Measurements from ENCODE around the gene MTUS2. TPM values are rescaled to one million over a fixed set of nuclear protein-coding genes. Genes with fewer than 3 reads are reported as not detected.

Gene MTUS2
- total and polyA plus RNA-seq, 10 of the 15 experiments (the other 5 are each of a cell fraction or from before 2014, with no cell fraction given): under 0.01 to 0.05 (median 0.02) TPM; not detected in 6

DNA sequence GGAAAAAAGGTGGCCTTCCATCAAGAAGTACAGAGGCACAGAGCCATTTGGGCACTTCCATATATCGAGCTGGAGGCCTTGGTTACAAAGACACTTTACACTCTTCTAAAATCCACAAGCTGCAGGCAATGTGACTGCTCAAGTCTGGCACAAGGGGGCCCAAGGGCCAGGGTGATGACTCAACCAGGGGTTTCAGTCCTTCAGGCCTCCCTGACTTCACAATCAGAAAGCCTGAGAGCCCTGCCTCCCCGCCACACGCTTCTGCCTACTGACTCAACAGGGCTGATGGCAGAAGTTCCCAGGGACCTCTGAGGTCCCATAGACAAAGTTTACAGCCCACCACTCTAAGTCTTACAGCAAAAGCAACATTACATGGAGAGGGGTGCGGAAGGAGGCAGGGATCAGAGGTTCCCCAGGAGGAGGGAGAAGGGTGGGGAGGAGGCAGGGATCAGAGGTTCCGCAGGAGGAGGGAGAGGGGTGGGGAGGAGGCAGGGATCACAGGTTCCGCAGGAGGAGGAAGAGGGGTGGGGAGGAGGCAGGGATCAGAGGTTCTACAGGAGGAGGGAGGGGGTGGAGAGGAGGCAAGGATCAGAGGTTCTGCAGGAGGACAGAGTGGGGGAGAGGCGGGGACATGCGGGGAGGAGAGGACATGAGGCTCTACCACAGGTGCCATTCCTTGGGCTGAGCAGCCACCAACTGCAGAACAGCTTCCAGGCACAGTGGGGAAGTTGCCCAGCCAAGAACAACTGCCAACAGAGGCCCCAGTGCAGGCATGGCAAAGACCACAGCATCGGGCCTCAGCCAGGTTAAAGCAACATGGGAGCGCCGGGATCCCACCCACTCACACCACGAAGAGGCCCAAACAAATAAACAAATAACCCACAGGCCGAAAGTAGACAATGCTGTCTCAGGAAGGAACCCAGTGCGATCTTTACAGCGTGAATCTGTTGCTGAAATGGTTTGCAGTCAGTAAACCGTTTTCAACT lies 723.4 kb downstream of the MTUS2 start:
- DNase-seq (ENCODE audit: low read depth, low spot score): peak; percentile 44
- Histone ChIP-seq H3K9ac (ENCODE audit: control insufficient read depth, insufficient read depth, low read length) (no peak overlapping the region), H3K4me2 (ENCODE audit: control insufficient read depth, insufficient read depth) (peak overlapping the region; percentile 47), H3K79me2 (ENCODE audit: control insufficient read depth, insufficient read depth, low read length) (peaks cover 18% of the 10 kb centered on the region), H2AFZ (ENCODE audit: control insufficient read depth, low read depth, low read length) (no peak overlapping the region), H3K4me3 (no peak overlapping the region), H3K27me3 (replicated peaks in 1 of 2; ENCODE audit: control insufficient read depth in 2 of 2, insufficient read depth in 2 of 2, low read length in 1 of 2) (no peaks in the 10 kb centered on the region), H4K20me1 (ENCODE audit: control insufficient read depth, insufficient read depth) (0 out of 2 replicates have a peak, but pooled peaks cover 2% of the 10 kb centered on the region), H3K27ac (ENCODE audit: control insufficient read depth, insufficient read depth) (peak overlapping the region; percentile 39), H3K9me3 (replicated peaks; ENCODE audit: control insufficient read depth, insufficient read depth, low read length) (no peaks in the 10 kb centered on the region), H3K36me3 (ENCODE audit: control insufficient read depth in 2 of 2, insufficient read depth in 2 of 2, low read length in 1 of 2) (peaks cover 7 to 12% of the 10 kb centered on the region in 2 experiments), H3K4me1 (ENCODE audit: control insufficient read depth, insufficient read depth, low read length) (peaks cover 13% of the 10 kb centered on the region)
- intact Hi-C loops (cut with micrococcal nuclease; ENCODE audit: unreplicated experiment): loop anchor here (1.0 kb wide), 1 partner anchor 165 kb away; no protein-coding TSS in a partner anchor
- TF ChIP-seq EP300 (IDR thresholded peaks at IDR 0.05; ENCODE audit: borderline replicate concordance in 1 of 2, control insufficient read depth in 1 of 2, low read depth in 2 of 2, low read length in 2 of 2) (no peak), RUNX3 (IDR thresholded peaks at IDR 0.05; ENCODE audit: low read length) (0 out of 2 replicates have a peak, but pooled peaks have one; percentile 26), RELA (IDR thresholded peaks at IDR 0.05; ENCODE audit: borderline replicate concordance, partially characterized antibody) (no peak), RAD21 (IDR thresholded peaks at IDR 0.05; ENCODE audit: insufficient read depth, low read depth, low read length) (peak; percentile 62), JUNB (IDR thresholded peaks at IDR 0.05) (peak; percentile 73), WRNIP1 (IDR thresholded peaks at IDR 0.05; ENCODE audit: borderline replicate concordance, low read depth, low read length) (no peak), SMC3 (IDR thresholded peaks at IDR 0.05; ENCODE audit: borderline replicate concordance, low read length) (peak; percentile 49; the same call in 1 of the 2 replicates), BMI1 (IDR thresholded peaks at IDR 0.05; ENCODE audit: borderline replicate concordance) (no peak), JUND (IDR thresholded peaks at IDR 0.05; ENCODE audit: low read depth, low read length) (0 out of 2 replicates have a peak, but pooled peaks have one; percentile 46), CREM (IDR thresholded peaks at IDR 0.05; ENCODE audit: low read depth) (peak; percentile 49), CREB1 (IDR thresholded peaks at IDR 0.05; ENCODE audit: low read depth) (0 out of 2 replicates have a peak, but pooled peaks have one; percentile 38)
- TF ChIP-seq, protein P1, sequence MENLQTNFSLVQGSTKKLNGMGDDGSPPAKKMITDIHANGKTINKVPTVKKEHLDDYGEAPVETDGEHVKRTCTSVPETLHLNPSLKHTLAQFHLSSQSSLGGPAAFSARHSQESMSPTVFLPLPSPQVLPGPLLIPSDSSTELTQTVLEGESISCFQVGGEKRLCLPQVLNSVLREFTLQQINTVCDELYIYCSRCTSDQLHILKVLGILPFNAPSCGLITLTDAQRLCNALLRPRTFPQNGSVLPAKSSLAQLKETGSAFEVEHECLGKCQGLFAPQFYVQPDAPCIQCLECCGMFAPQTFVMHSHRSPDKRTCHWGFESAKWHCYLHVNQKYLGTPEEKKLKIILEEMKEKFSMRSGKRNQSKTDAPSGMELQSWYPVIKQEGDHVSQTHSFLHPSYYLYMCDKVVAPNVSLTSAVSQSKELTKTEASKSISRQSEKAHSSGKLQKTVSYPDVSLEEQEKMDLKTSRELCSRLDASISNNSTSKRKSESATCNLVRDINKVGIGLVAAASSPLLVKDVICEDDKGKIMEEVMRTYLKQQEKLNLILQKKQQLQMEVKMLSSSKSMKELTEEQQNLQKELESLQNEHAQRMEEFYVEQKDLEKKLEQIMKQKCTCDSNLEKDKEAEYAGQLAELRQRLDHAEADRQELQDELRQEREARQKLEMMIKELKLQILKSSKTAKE (IDR thresholded peaks at IDR 0.05; ENCODE audit: low read depth, poor library complexity, severe bottlenecking): peak; percentile 41
- TF ChIP-seq, protein P2, sequence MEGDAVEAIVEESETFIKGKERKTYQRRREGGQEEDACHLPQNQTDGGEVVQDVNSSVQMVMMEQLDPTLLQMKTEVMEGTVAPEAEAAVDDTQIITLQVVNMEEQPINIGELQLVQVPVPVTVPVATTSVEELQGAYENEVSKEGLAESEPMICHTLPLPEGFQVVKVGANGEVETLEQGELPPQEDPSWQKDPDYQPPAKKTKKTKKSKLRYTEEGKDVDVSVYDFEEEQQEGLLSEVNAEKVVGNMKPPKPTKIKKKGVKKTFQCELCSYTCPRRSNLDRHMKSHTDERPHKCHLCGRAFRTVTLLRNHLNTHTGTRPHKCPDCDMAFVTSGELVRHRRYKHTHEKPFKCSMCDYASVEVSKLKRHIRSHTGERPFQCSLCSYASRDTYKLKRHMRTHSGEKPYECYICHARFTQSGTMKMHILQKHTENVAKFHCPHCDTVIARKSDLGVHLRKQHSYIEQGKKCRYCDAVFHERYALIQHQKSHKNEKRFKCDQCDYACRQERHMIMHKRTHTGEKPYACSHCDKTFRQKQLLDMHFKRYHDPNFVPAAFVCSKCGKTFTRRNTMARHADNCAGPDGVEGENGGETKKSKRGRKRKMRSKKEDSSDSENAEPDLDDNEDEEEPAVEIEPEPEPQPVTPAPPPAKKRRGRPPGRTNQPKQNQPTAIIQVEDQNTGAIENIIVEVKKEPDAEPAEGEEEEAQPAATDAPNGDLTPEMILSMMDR (IDR thresholded peaks at IDR 0.05 in 2 of 3, conservative IDR thresholded peaks at IDR 0.05 in 1 of 3; ENCODE audit: control insufficient read depth in 2 of 3, extremely low read depth in 1 of 3, insufficient read depth in 1 of 3, low read depth in 3 of 3, low read length in 3 of 3): peak; percentile 44 to 61 (median 47); a peak in 5 of 6 replicates
- RAD21 ChIA-PET (ENCODE audit: unreplicated experiment): interaction anchor here (1.0 to 1.6 kb wide), 3 partner anchors 33 to 572 kb away, joined by 3 to 6 read pairs (median 5); no protein-coding TSS in a partner anchor
- peak; percentile 100 for ATAC-seq
- POLR2A ChIA-PET: no interaction called here
- BruUV-seq (replicated peaks): no TSS peak
- FAIRE-seq: peak; percentile 93
- in situ Hi-C loops (cut with MboI): no loop called here
- SMC1A ChIA-PET (ENCODE audit: uncharacterized antibody, unreplicated experiment): no interaction called here
- WGBS (ENCODE audit: insufficient coverage, insufficient replicate concordance, low lambda C conversion rate, missing lambda C conversion rate): 55% methylated on average over 14 of the region's 16 CpGs
- CTCF ChIA-PET: interaction anchor here (0.6 to 1.6 kb wide), 5 partner anchors 30 to 381 kb away, joined by 3 to 8 read pairs (median 3); no protein-coding TSS in a partner anchor
